ENCODE data around the gene TRAF7.
"Not testable (repeated sequence)": the region's sequence is repeated elsewhere in the genome, so short reads cannot be mapped to it uniquely, and the experiment has no call there.

The TRAF7 gene

DNA sequence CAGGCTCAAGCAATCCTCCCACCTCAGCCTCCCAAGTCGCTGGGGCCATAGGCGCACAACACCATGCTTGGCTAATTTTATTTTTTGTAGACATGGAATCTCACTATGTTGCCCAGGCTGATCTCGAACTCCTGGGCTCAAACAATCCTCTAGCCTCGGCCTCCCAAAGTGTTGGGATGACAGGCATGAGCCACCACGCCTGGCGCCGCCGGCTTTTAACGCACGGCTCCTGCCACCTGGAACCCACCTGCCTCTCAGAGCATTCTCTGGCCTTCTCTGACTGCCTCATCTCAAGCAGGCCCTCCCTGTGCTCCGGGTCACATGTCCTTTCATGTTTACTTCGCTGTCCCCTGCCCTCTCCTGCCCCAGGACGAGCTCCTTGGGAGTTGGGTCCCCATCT lies 30.5 kb downstream of the TRAF7 start:
- DNase-seq = no peak

DNA sequence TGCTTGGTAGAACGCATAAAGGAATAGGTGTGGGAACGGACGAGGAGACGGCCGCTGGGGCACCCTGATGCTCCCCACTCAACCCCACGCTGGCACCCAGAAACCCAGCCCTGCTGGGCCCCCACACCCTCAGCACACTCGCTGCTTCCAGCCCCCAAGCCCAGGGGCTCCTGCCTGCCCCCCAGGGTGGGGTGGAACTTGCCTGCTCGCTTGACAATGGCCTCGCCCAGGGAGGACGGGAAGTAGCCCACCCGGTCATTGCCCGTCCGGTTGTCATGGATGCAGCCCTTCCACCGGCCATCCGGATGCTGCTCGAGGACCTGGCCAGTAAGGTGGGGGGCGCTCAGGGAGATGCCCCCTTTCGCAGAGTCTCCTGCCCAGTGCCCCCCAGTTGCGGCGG lies 30.9 kb downstream of the TRAF7 start:
- no peak for DNase-seq

DNA sequence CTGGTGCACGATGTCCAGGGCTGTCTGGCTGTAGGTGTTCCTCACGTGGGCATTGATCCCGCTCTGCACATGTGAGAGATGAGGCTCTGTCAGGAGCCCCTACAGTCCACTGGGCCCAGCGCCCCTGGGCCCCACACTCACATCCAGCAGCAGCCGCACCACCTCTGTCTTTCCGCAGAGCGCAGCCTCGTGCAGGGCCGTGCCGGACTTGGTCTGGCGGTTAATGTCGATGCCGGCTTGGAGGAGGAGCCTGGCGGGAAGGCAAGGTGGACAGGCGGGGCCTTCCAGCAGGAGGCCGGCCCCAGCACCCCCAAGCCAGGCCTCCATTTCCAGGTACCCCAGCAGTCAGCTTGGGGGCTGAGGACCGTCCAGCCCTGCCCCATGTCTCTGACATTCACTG lies 31.6 kb downstream of the TRAF7 start:
- no peak for DNase-seq

DNA sequence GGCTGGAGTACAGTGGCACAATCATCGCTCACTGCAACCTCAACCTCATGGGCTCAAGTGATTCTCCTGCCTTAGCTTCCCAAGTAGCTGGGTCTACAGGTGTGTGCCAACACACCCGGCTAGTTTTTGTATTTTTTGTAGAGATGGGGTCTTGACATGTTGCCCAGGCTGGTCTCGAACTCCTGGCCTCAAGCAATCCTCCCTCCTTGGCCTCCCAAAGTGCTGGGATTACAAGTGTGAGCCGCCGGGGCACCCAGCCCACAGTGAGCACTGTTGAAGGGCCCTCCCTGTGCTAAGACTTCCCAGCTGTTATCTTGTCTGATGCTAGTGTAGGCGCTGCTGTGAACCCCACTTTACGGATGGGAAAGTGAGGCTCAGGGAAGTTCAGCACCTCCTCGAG lies 32.8 kb downstream of the TRAF7 start:
- no peak for DNase-seq

DNA sequence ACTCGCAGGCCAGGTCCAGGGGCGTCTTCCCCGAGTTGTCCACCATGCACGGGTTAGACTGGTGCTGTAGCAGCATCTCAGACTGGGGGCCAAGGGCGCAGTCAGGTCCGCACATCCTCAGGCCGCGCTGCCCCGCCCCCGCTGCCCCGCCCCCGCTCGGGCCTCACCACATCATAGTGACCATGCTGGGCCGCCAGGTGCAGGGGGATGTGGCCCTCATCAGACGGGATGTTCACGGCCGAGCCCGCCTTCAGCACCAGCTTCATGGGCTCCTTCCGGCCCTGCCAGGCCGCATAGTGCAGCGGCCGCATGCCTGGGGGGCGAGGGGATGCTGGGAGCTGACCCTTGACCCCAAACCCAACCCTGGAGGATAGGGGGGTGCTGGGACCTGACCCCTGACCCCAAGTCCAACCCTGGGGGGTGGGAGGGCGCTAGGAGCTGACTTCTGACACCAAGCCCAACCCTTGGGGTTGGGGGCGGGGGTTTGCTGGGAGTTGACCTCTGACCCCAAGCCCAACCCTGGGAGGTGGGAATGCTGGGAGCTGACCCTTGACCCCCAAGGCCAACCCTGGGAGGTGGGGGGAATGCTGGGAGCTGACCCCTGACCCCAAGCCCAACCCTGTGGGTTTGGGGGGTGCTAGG lies 33.8 kb downstream of the TRAF7 start:
- DNase-seq = no peak

DNA sequence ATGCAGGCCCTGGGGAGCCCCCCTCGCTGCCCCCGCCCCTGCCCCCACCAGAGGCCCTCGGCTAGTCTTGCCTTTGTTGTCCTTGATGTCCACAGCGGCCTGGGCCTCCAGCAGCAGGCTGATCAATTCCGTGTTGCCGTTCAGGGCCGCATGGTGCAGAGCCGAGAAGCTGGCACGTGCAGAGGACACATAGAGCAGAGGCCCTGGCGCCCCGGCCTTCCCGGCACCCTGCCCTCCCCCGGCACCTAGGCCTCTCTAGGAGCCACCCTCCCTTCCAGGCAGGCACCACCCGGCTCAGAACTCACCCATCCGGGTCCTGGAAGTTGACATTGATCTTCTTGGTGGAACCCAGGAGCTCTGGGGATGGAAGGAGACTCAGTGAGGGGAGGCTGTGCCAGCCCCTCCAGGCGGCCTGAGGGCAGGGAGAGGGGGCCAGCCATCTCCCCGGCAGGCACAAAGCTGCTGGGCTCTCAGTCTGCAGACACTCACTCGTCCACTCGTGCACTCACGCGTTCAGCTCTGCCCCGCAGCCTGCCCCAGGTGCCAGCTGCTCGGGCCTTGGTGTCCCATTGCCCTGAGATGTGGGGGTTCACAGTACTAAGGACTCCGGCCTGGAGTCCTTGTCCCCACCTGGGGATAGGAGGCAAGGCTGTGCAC lies 34.5 kb downstream of the TRAF7 start:
- no peak for DNase-seq

DNA sequence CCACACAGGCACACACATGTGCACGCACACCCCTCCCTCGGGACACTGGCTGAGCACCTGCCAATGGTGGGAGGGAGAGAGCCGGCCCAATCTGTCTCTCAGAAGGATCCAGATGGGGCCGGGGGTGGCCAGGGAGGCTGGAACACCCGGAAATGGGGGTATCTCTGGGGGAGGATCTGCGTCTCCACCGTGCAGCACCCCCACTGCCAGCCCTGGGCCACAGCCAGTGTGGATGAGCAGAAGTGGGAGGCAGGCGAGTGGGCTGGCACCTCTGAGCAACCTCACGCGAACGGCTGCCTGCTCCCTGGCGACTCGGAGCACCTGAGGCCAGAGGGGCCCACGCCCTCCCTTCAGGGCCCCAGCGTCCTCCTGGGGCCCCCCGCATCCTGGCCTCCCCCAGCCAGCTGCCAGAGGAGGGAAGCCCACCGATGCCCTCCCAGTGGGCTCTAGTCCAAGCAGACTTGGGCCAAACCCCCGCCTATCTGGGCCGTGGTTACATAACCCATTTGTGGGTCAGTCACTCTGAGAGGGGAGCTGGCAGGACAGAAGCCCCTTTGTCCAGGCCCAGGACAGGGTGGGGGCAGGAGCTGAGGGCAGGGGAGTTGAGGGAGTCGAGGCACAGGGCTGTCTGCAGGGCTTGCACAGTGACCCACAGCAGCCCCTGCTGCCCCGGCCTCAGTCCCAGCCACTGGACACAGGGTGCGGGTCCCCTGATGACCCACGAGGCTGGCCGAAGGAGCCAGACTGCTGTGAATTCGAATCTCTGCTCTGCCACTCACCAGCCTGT lies 35.3 kb downstream of the TRAF7 start:
- no peak for DNase-seq

DNA sequence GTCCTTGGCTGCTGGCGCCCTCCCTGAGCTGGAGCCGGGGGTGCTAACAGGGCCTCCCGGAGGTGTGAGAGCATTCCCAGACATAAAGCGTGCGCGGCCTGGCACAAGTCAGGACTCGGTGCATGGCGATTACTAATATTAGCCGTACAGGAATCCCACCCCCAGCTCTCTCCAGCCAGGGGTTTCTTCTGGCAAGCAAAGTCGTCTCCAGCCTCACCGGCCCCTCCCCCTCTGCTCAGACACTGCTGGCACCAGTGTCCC lies 35.8 kb downstream of the TRAF7 start:
- DNase-seq = no peak

DNA sequence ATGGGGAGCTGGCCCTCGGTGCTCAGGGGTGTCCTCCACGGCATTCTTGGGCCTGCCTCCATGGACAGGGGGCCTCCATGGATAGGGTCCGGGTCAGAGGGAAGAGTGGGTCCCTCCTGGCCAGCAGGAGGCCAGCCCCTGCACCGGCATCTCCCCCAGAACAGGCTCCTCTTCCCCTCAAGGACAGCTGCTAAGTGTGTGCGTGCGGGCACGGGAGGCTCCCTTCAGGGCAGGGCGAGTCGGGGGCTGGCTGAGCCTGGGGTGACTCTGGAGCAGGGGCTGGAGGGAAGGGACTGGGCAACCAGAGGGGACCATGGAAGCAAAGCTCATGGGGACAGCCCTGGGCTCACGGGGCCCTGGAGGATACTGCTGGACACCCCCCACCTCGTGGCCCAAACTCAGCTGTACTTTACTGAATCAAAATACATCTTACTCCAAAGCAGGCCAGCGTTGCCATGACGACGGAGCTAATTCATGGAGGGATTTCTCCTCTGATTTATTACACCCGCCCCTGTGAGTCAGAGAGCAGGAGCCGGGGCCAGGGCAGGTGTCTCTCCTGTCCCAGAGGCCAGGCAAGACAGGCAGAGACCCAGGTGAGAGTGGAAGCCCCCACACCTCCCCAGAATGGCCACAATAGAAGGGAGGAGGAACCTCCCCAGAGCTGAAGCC lies 38.7 kb downstream of the TRAF7 start:
- peak; percentile 57 for DNase-seq

DNA sequence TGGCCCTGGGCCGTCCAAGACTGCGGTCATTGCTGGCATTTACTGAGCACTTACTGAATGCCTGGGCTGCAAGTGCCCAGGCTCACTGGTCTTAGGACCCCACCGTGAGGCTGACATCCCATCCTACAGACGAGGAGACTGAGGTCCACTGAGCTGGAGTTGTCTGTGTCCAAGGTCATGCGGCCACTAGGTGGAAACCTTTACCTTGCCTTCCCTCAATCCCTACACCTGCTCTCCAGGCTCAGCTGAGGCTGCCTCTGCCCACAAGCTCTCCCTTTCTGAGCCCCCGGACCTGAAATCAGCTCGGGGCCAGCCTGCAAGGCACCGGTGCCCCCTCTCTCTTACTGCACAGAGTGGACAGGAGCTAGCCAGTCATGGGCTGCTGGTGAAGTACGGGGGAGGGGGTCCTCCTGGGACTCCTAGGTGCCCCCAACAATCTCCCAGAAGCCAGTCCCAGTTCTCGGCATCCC lies 39.3 kb downstream of the TRAF7 start:
- peak; percentile 44 for DNase-seq

DNA sequence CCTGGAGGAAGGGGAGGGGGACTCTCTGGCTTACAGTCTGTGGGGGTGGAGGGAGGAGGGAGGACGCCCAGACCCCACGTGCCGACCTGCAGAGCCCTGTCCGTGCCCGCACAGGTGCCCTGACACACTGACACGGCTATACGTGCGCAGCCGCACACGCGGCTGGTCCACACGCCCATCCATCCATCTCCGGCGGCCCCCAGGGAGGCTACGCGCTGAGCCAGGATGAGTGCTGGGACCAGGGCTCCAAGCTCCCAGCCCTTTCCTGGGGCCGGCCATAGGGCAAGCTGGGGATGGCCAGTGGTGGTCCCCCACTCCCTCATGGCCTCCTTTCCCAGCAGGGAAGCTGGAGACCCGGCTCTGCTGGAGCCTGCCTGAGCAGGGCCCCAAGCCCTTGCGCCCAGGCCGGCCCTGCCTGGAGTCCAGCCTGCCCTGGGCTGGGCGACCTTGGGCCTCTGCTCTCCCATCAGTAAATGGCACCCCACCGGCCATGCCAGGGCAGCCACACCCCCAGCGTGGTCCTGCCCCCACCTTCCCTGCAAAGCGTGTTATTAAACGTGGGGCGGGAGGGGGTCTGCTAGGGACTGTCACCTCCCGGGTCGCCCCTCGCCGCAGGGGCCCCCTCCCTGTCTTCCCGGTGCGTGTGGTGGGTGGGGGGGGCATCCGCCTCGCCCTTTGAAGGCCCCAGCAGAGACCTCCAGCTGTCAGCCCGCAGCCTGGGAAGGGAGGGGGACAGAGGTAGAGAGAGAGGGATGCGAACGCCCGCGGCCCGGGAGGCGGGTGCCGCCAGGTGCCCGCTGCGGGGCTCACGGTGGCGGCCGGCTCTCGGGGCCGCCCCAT lies 40.0 kb downstream of the TRAF7 start:
- no peak for DNase-seq

DNA sequence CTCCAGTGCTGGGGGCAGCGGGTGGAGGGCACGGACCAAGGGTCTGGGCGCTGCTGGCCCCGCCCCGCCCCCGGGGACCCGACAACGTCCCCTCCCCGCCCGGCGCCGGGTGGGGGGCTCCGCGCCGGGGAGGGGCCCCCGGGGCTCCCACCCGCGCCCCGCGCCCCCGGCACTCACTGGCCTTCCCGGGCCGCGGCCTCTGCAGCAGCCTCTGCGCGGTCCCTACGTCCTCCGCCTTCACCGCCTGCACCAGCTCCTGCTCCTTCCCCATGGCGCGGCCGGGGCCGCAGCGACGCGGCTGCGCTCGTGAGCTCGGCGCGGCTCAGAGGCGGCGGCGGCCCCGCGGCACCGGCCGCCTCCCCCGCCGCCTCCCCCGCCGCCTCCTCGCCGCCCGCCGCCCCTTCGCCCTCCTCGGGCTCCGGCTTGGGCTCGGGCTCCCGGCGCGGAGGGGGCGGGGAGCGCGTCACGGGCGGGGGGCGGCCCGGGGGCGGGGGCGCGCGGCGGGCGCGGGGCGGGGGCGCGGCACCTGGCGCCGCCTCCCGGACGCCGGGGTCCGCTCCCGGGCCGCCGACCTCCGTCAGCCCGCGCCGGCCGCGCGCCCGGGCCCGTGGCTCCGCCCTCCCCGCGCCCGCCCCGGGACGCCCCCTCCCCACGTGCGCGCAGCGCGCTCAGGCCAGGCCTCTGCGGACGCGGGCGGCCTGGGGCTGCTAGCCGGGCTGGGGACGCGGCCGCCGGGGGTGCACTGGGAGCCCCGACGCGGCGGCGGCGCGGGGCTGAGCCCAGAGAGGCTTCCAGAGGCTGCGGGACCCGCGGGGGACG lies 40.8 kb downstream of the TRAF7 start, which contains the start of gene CASKIN1:
Gene CASKIN1 (minus strand): TSS at position 444 of the 819 bp plus-strand sequence. CDS start 173 bp downstream, at position 271.
- DNase-seq = no peak

DNA sequence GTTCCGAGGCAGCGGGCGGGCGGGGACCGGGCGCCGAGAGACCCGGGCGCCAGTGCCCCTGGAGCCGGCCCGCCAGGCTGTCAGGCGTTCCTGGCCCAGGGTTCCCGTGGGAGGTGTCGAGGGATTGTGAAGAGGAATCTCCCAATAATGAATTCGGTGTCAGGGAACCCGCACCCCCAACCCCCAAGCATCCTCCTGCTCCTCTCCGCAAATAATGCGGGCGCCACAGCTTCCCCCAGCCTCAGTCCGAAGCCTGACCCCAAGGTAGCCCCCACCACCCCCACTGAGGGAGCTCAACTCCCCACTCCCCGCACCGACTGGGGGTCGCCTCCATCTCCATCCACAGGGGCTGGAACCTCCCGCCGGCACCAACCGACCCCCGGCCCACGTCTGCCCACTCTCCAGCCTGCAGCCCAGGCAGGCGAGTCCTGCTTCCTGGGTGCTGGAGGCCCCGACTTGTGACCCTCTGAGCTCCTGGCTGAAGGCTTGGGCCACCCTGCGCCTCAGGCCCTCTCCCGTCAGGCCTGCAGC lies 41.5 kb downstream of the TRAF7 start:
- DNase-seq = no peak

DNA sequence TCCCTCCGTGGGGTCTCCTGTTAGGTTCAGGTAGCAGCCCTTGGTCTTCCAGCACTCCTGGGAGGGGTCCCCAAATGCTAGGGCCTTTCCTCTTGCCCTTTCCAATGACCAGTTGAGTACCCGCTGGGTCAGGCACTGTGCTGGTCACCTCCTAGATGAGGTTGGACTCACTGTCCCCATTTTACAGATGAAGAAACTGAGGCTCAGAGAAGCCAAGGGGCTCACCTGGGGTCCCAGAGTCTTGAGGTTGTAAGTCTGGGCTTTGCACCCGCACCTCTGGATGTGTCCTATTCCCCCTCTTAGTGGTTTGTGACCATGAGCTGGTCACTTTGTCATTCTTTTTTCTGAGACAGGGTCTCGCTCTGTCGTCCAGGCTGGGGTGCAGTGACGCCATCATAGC lies 42.2 kb downstream of the TRAF7 start:
- DNase-seq = no peak

DNA sequence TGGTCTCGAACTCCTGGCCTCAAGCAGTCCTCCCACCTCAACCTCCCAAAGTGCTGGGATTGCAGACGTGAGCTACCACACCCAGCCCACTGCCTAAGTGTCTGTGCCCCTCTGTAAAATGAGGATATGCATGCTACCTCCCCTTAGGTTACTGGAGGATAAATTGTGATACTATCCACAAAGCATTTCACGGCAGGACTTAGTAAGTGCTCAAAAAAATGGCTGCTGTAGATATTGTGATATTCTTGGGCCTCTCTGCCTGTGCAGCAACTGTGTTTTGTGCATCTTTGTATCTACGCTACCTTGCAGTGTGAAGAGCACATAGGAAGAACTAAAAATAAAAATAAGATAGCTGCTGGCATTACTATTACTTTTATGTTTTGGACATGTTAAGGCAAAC lies 42.7 kb downstream of the TRAF7 start:
- DNase-seq = no peak

DNA sequence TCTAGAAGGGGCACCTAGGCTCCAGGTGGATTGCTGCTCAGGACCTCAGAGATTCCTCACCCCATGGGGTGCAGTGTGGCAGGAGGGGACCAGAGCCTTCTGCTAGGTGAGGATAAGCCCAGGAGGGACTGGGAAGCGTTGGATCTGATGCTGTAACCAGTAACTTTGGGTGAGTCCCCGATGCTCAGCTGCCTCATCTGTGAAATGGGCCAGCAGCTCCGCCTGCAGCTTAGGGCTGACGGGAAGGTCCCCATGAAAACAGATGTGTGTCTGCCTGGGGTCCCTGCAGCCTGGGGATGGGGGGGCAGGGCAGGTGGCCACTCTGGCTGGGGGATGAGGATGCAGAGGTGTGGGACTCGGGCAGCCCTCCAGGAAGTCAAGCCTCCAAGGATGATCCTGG lies 43.5 kb downstream of the TRAF7 start:
- no peak for DNase-seq

DNA sequence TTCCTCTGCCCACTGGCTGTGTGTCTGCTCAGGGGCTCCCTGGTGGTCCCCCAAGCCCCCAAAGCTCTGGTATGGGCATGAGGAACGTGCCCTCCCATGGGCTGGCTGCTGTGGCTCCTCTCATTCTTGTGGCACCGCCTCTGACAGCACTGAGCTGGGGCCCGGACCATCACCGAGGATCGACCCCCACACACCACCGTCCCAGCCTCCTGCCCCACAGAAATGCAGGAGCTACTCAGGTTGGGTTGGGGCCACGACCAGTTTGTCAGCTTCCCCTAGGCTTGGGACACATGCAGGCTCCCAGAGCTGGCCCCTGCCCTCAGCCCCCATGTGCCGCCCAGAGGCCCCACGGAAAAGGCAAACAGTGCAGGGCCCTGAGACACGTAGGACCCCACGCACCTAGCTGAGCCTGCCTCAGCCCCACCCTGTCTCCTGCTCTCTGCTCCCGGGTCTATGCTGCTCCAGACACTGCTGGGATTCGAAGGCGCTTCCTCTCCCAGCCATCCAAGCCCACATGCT lies 44.1 kb downstream of the TRAF7 start:
- no peak for DNase-seq

DNA sequence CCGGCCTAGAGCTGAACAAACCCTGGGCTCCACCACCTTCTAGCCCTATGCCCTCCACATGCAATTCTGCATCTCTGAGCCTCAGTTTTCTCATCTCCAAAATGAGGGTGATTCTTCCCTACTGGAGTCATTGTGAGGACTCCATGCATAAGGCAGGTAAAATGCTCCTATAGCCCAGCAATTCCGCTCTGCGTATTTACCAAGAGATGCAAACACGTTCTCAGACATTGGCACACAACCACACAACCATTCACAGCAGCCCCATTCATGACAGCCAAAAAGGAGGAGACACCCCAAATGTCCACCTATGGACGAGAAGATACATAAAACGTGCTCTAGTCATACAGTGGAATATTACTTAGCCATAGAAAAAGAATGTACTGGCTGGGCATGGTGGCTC lies 44.7 kb downstream of the TRAF7 start:
- DNase-seq = no peak

DNA sequence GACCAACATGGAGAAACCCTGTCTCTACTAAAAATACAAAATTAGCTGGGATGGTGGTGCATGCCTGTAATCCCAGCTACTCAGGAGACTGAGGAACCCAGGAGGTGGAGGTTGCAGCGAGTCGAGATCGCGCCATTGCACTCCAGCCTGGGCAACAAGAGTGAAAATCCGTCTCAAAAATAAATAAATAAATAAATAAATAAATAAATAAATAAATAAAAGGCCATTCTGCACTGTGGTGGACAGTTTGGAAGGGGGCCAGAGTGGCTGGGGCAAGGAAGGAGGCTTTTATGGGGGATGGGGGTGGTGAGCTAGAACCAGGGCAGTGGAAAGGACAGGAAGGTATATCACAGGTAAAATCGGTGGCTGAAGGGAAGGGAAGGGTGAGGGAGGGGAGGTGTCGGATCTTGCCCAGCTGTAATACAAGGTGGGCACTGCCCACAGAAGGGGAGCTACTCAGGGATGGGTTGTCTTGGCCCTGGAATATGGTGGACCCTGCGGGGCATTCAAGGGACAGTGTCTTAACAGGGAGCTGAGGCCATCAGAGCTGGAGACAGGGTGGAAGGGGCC lies 47.6 kb downstream of the TRAF7 start:
- not testable (repeated sequence) for DNase-seq

DNA sequence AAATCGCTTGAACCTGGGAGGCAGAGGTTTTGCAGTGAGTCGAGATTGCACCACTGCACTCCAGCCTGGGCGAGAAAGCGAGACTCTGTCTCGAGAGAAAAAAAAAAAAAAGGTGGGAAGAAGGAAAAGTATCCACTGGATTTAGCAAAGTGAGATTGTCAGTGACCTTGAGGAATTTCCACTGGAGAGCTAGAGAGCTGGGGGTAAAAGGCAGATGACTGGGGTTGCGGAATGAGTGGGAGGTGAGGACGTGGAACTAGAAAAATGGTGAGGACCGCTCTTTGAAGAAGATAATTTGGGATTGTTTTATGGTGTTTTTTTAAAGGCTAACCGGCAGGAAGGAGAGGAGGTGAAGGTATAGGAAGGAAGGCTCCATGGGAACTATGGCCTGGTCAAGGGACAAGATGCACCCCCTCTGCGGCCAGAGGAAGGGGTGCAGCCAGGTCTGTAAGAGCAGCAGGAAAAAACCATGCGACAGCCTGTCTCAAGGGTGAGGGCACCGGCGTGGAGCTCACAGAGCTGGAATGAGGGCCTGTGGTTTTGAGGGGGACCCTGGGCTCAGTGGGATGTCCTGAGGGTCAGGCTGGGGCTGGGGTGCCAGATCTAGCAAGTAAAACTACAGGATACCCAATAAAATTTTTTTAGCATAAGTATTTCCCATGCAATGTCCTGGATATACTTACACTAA lies 49.0 kb downstream of the TRAF7 start:
- no peak for DNase-seq
